GM23338 (cell line): ENCODE data around the gene PTGDS.

Source experiments
- CREB1 ChIP-seq: fragments of 250-450 bp; sonication (Bioruptor Pico); IDR thresholded peaks from 2 replicates; pipeline ENCODE4 v1.5.0; 2020; ENCODE audit warnings: low read depth, mild to moderate bottlenecking, moderate library complexity
- EZH2 ChIP-seq: fragments of 200-600 bp; sonication (generic); IDR thresholded peaks from one replicate; pipeline ENCODE4 v1.8.0; 2017; ENCODE audit warnings: antibody characterized with exemption, mild to moderate bottlenecking, low read depth; ENCODE audit not compliant: unreplicated experiment
- EZH2phosphoT487 ChIP-seq: fragments of 200-600 bp; sonication (generic); IDR thresholded peaks from one replicate; pipeline ENCODE4 v1.8.1; 2018; ENCODE audit warnings: antibody characterized with exemption; ENCODE audit not compliant: unreplicated experiment
- POLR2AphosphoS5 ChIP-seq: IDR thresholded peaks from 2 replicates; pipeline ENCODE4 v1.6.1; 2016; ENCODE audit warnings: antibody characterized with exemption, low read depth
- REST ChIP-seq: IDR thresholded peaks from one replicate; pipeline ENCODE4 v1.6.1; 2018; ENCODE audit warnings: antibody characterized with exemption; ENCODE audit not compliant: unreplicated experiment
- TF ChIP-seq, protein P1 (sequence below), 2 experiments: fragments of 200-600 bp in 1 of 2; sonication (generic) in 1 of 2; conservative IDR thresholded peaks; 2 replicates each; pipeline versions ENCODE4 v1.5.1 to v1.6.1; 2016 to 2017; ENCODE audit warnings: antibody characterized with exemption in 2 of 2, low read depth in 2 of 2, mild to moderate bottlenecking in 2 of 2, moderate library complexity in 1 of 2

GRCh38 chr9:136988872-136989271 lies 11.6 kb downstream of the PTGDS start:
- TF ChIP-seq, protein P1, sequence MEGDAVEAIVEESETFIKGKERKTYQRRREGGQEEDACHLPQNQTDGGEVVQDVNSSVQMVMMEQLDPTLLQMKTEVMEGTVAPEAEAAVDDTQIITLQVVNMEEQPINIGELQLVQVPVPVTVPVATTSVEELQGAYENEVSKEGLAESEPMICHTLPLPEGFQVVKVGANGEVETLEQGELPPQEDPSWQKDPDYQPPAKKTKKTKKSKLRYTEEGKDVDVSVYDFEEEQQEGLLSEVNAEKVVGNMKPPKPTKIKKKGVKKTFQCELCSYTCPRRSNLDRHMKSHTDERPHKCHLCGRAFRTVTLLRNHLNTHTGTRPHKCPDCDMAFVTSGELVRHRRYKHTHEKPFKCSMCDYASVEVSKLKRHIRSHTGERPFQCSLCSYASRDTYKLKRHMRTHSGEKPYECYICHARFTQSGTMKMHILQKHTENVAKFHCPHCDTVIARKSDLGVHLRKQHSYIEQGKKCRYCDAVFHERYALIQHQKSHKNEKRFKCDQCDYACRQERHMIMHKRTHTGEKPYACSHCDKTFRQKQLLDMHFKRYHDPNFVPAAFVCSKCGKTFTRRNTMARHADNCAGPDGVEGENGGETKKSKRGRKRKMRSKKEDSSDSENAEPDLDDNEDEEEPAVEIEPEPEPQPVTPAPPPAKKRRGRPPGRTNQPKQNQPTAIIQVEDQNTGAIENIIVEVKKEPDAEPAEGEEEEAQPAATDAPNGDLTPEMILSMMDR (conservative IDR thresholded peaks at IDR 0.05; ENCODE audit: low read depth in 2 of 2) = no peak
- TF ChIP-seq POLR2AphosphoS5 (no peak), REST (no peak), CREB1 (no peak), EZH2 (no peak), EZH2phosphoT487 (no peak)
